Ishikawa (cell line): ENCODE data around the gene PTCH1.

Experiments
- CEBPB ChIP-seq: IDR thresholded peaks from 2 replicates; pipeline ENCODE4 v1.6.1; 2012
- EP300 ChIP-seq: IDR thresholded peaks from 2 replicates; pipeline ENCODE4 v1.6.1; 2012; ENCODE audit warnings: borderline replicate concordance
- MAX ChIP-seq: IDR thresholded peaks from 2 replicates; pipeline ENCODE4 v1.6.1; 2012
- NFIC ChIP-seq: IDR thresholded peaks from 2 replicates; pipeline ENCODE4 v1.6.1; 2012
- RAD21 ChIP-seq: IDR thresholded peaks from 2 replicates; pipeline ENCODE4 v1.6.1; 2012; ENCODE audit warnings: low read depth
- TAF1 ChIP-seq: IDR thresholded peaks from 2 replicates; pipeline ENCODE4 v1.6.1; 2012; ENCODE audit warnings: low read depth, mild to moderate bottlenecking
- TEAD4 ChIP-seq: IDR thresholded peaks from 2 replicates; pipeline ENCODE4 v1.6.1; 2012
- USF1 ChIP-seq: IDR thresholded peaks from 2 replicates; pipeline ENCODE4 v1.6.1; 2012
- YY1 ChIP-seq: IDR thresholded peaks from 2 replicates; pipeline ENCODE4 v1.6.1; 2012; ENCODE audit warnings: low read depth
- ZBTB7A ChIP-seq: IDR thresholded peaks from 2 replicates; pipeline ENCODE4 v1.6.1; 2012; ENCODE audit warnings: low read depth

GRCh38 chr9:95522871-95523370 lies 6.2 kb upstream of the PTCH1 start:
- TF ChIP-seq TAF1 (no peak), EP300 (no peak), RAD21 (no peak), YY1 (no peak), NFIC (no peak), USF1 (no peak), MAX (no peak), CEBPB (no peak), ZBTB7A (no peak), TEAD4 (no peak)
